ENCODE results near the gene WRAP73. TPM values are rescaled to one million over a fixed set of nuclear protein-coding genes. Genes with fewer than 3 reads are reported as not detected.

The WRAP73 gene
- total RNA-seq (10 to 100 TPM; 10.6 to 17.4 TPM), polyA plus RNA-seq (10 to 100 TPM in 1 of 2 donors, 1 to 10 TPM in 1; 5.8 to 27.8 TPM)
- long read RNA-seq, donor 1, transcript WRAP73-202 (11 exons, 1,998 nt) = minor isoform, 7 of 102 reads
- long read RNA-seq, donor 1, transcript WRAP73-201 (12 exons, 1,665 nt) = major isoform, 54 of 102 reads
- long read RNA-seq, donor 1, partial matches to known transcripts = 22 of 102 reads
- long read RNA-seq, donor 1, other reads (novel, unspliced or antisense) = 19 of 102 reads
- long read RNA-seq, donor 2, transcript WRAP73-201 (12 exons, 1,665 nt) = major isoform, 6 of 21 reads
- long read RNA-seq, donor 2, partial matches to known transcripts = 9 of 21 reads
- long read RNA-seq, donor 2, other reads (novel, unspliced or antisense) = 4 of 21 reads

- WGBS, 2 donors = 3% methylated on average over 58 to 60 of the region's 60 CpGs
- intact Hi-C loops (cut with DNase I) = no loop called here
- H3K9me3 ChIP-seq (ENCODE audit: control insufficient read depth, low read length) = no peaks in the 10 kb centered on the region
- H3K4me1 ChIP-seq (ENCODE audit: control insufficient read depth in 1 of 2, insufficient read depth in 2 of 2, low read length in 2 of 2) = no peaks in the 10 kb centered on the region
- no peaks in the 10 kb centered on the region for H3K27me3 ChIP-seq (ENCODE audit: control insufficient read depth in 1 of 2, insufficient read depth in 2 of 2, low read length in 1 of 2)
- ATAC-seq (ENCODE audit: low FRiP score) (peak; percentile 92), DNase-seq (peak; percentile 92 to 96)
- H3K4me3 ChIP-seq (ENCODE audit: low read length in 2 of 2) = peak within 1 kb of the TSS; percentile 52 to 99
- H3K36me3 ChIP-seq (ENCODE audit: control insufficient read depth in 1 of 2, insufficient read depth in 2 of 2, low read length in 1 of 2) = peaks cover 0 to 6% of the 10 kb centered on the region in 2 donors
- H3K27ac ChIP-seq (ENCODE audit: low read depth in 1 of 2, low read length in 2 of 2) = no peak within 1 kb of the TSS
These were observed at the start of gene WRAP73 for GRCh38 chr1:3649342-3650247. Gene WRAP73, minus strand, starts transcription at chr1:3650103. Its CDS starts 104 bp downstream, at chr1:3649999.

GRCh38 chr1:3699596-3699995 is 49.7 kb upstream of the WRAP73 start:
- DNase-seq (no peak), ATAC-seq (ENCODE audit: low FRiP score) (no peak)
- intact Hi-C loops (cut with DNase I) = no loop called here
- H3K4me1 ChIP-seq (ENCODE audit: control insufficient read depth in 1 of 2, insufficient read depth in 2 of 2, low read length in 2 of 2) = no peaks in the 10 kb centered on the region
- no peak overlapping the region for H3K4me3 ChIP-seq (ENCODE audit: low read length in 2 of 2)
- WGBS, 2 donors = 51 to 66% methylated on average over 16 to 18 of the region's 18 CpGs
- no peaks in the 10 kb centered on the region for H3K9me3 ChIP-seq (ENCODE audit: control insufficient read depth, low read length)
- no peak overlapping the region for H3K27ac ChIP-seq (ENCODE audit: low read depth in 1 of 2, low read length in 2 of 2)
- H3K27me3 ChIP-seq (ENCODE audit: control insufficient read depth in 1 of 2, insufficient read depth in 2 of 2, low read length in 1 of 2) = no peaks in the 10 kb centered on the region
- H3K36me3 ChIP-seq (ENCODE audit: control insufficient read depth in 1 of 2, insufficient read depth in 2 of 2, low read length in 1 of 2) = no peaks in the 10 kb centered on the region

- Histone ChIP-seq H3K9me3 (ENCODE audit: control insufficient read depth, low read length) (no peaks in the 10 kb centered on the region), H3K27ac (ENCODE audit: low read depth in 1 of 2, low read length in 2 of 2) (no peak overlapping the region), H3K36me3 (ENCODE audit: control insufficient read depth in 1 of 2, insufficient read depth in 2 of 2, low read length in 1 of 2) (no peaks in the 10 kb centered on the region), H3K4me1 (ENCODE audit: control insufficient read depth in 1 of 2, insufficient read depth in 2 of 2, low read length in 2 of 2) (no peaks in the 10 kb centered on the region), H3K27me3 (ENCODE audit: control insufficient read depth in 1 of 2, insufficient read depth in 2 of 2, low read length in 1 of 2) (no peaks in the 10 kb centered on the region), H3K4me3 (ENCODE audit: low read length in 2 of 2) (no peak overlapping the region)
- ATAC-seq (ENCODE audit: low FRiP score) (no peak), DNase-seq (no peak)
- 91 to 92% methylated on average over 29 of the region's 29 CpGs for whole genome bisulfite sequencing, 2 donors
- intact Hi-C loops (cut with DNase I) = no loop called here
These were observed 48.9 kb upstream of the WRAP73 start for GRCh38 chr1:3698660-3699408.

GRCh38 chr1:3697810-3698209 is 47.9 kb upstream of the WRAP73 start:
- Histone ChIP-seq H3K4me3 (ENCODE audit: low read length in 2 of 2) (no peak overlapping the region), H3K27ac (ENCODE audit: low read depth in 1 of 2, low read length in 2 of 2) (no peak overlapping the region), H3K4me1 (ENCODE audit: control insufficient read depth in 1 of 2, insufficient read depth in 2 of 2, low read length in 2 of 2) (no peaks in the 10 kb centered on the region), H3K36me3 (ENCODE audit: control insufficient read depth in 1 of 2, insufficient read depth in 2 of 2, low read length in 1 of 2) (no peaks in the 10 kb centered on the region), H3K9me3 (ENCODE audit: control insufficient read depth, low read length) (no peaks in the 10 kb centered on the region), H3K27me3 (ENCODE audit: control insufficient read depth in 1 of 2, insufficient read depth in 2 of 2, low read length in 1 of 2) (no peaks in the 10 kb centered on the region)
- no peak for DNase-seq
- ATAC-seq (ENCODE audit: low FRiP score) = no peak
- 70 to 80% methylated on average over 11 to 12 of the region's 12 CpGs for WGBS, 2 donors
- intact Hi-C loops (cut with DNase I) = no loop called here

- Histone ChIP-seq H3K4me3 (ENCODE audit: low read length in 2 of 2) (no peak overlapping the region), H3K36me3 (ENCODE audit: control insufficient read depth in 1 of 2, insufficient read depth in 2 of 2, low read length in 1 of 2) (no peaks in the 10 kb centered on the region), H3K4me1 (ENCODE audit: control insufficient read depth in 1 of 2, insufficient read depth in 2 of 2, low read length in 2 of 2) (no peaks in the 10 kb centered on the region), H3K27ac (ENCODE audit: low read depth in 1 of 2, low read length in 2 of 2) (no peak overlapping the region), H3K9me3 (ENCODE audit: control insufficient read depth, low read length) (no peaks in the 10 kb centered on the region), H3K27me3 (ENCODE audit: control insufficient read depth in 1 of 2, insufficient read depth in 2 of 2, low read length in 1 of 2) (no peaks in the 10 kb centered on the region)
- intact Hi-C loops (cut with DNase I) = no loop called here
- ATAC-seq (ENCODE audit: low FRiP score) = no peak
- DNase-seq = no peak
- WGBS, 2 donors = 91% methylated on average over 22 of the region's 22 CpGs
These were observed 47.2 kb upstream of the WRAP73 start for GRCh38 chr1:3697104-3697503.

GRCh38 chr1:3696689-3697088 is 46.8 kb upstream of the WRAP73 start:
- H3K9me3 ChIP-seq (ENCODE audit: control insufficient read depth, low read length) = no peaks in the 10 kb centered on the region
- DNase-seq (no peak), ATAC-seq (ENCODE audit: low FRiP score) (no peak)
- WGBS, 2 donors = 92 to 96% methylated on average over 7 to 9 of the region's 9 CpGs
- H3K4me1 ChIP-seq (ENCODE audit: control insufficient read depth in 1 of 2, insufficient read depth in 2 of 2, low read length in 2 of 2) = no peaks in the 10 kb centered on the region
- H3K27me3 ChIP-seq (ENCODE audit: control insufficient read depth in 1 of 2, insufficient read depth in 2 of 2, low read length in 1 of 2) = no peaks in the 10 kb centered on the region
- H3K36me3 ChIP-seq (ENCODE audit: control insufficient read depth in 1 of 2, insufficient read depth in 2 of 2, low read length in 1 of 2) = no peaks in the 10 kb centered on the region
- intact Hi-C loops (cut with DNase I) = no loop called here
- H3K27ac ChIP-seq (ENCODE audit: low read depth in 1 of 2, low read length in 2 of 2) = no peak overlapping the region
- H3K4me3 ChIP-seq (ENCODE audit: low read length in 2 of 2) = no peak overlapping the region

- Histone ChIP-seq H3K4me1 (ENCODE audit: control insufficient read depth in 1 of 2, insufficient read depth in 2 of 2, low read length in 2 of 2) (no peaks in the 10 kb centered on the region), H3K27me3 (ENCODE audit: control insufficient read depth in 1 of 2, insufficient read depth in 2 of 2, low read length in 1 of 2) (no peaks in the 10 kb centered on the region), H3K36me3 (ENCODE audit: control insufficient read depth in 1 of 2, insufficient read depth in 2 of 2, low read length in 1 of 2) (no peaks in the 10 kb centered on the region), H3K9me3 (ENCODE audit: control insufficient read depth, low read length) (no peaks in the 10 kb centered on the region), H3K4me3 (ENCODE audit: low read length in 2 of 2) (no peak overlapping the region), H3K27ac (ENCODE audit: low read depth in 1 of 2, low read length in 2 of 2) (no peak overlapping the region)
- ATAC-seq (ENCODE audit: low FRiP score) = peak; percentile 63
- intact Hi-C loops (cut with DNase I) = no loop called here
- WGBS, 2 donors = 35 to 36% methylated on average over 31 to 33 of the region's 33 CpGs
- no peak for DNase-seq
These were observed 45.7 kb upstream of the WRAP73 start for GRCh38 chr1:3695326-3696217.

GRCh38 chr1:3693321-3693720 is 43.4 kb upstream of the WRAP73 start:
- intact Hi-C loops (cut with DNase I) = no loop called here
- Histone ChIP-seq H3K27me3 (ENCODE audit: control insufficient read depth in 1 of 2, insufficient read depth in 2 of 2, low read length in 1 of 2) (no peaks in the 10 kb centered on the region), H3K4me3 (ENCODE audit: low read length in 2 of 2) (no peak overlapping the region), H3K4me1 (ENCODE audit: control insufficient read depth in 1 of 2, insufficient read depth in 2 of 2, low read length in 2 of 2) (no peaks in the 10 kb centered on the region), H3K27ac (ENCODE audit: low read depth in 1 of 2, low read length in 2 of 2) (no peak overlapping the region), H3K36me3 (ENCODE audit: control insufficient read depth in 1 of 2, insufficient read depth in 2 of 2, low read length in 1 of 2) (no peaks in the 10 kb centered on the region), H3K9me3 (ENCODE audit: control insufficient read depth, low read length) (no peaks in the 10 kb centered on the region)
- ATAC-seq (ENCODE audit: low FRiP score) (no peak), DNase-seq (no peak)
- 84 to 89% methylated on average over 11 of the region's 11 CpGs for WGBS, 2 donors
